HG02571 (cell line): Measurements from ENCODE around the gene PRKRA.
"Not testable (repeated sequence)": the region's sequence is repeated elsewhere in the genome, so short reads cannot be mapped to it uniquely, and the experiment has no call there.

ENCODE experiments used
- ATAC-seq: cut with Tn5 transposase; IDR thresholded peaks from one replicate; pipeline ENCODE4 v1.9.1; 2021; ENCODE audit warnings: mild to moderate bottlenecking, moderate library complexity; ENCODE audit not compliant: unreplicated experiment

PRKRA gene

GRCh38 chr2:178469219-178469849 is 18.4 kb upstream of the PRKRA start:
- no peak for ATAC-seq

- ATAC-seq = no peak
These were observed 6.5 kb upstream of the PRKRA start for GRCh38 chr2:178457390-178457886.

GRCh38 chr2:178455947-178456346 is 5.0 kb upstream of the PRKRA start:
- ATAC-seq = no peak

DNA sequence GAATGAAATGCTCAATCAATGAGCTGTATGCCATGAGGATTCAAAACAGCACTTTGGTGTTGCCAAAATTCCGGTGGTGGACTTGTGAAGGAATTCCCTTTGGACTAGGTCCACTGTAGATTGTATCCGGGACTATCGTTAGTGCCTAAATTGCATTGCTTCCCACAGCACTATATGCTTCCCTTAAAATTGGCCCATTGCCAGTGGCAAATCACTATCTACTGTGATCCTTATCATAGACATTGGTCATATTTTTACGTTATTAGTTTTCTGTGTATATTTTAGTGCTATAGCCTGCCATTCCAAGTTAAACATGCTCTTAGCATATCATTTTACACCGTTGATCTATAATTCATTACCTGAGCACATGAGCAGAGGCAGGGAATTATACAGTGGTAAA is 1.9 kb upstream of the PRKRA start:
- ATAC-seq = no peak

GRCh38 chr2:178452334-178452733 is 1.4 kb upstream of the PRKRA start:
- ATAC-seq = no peak

- ATAC-seq = peak; percentile 45
These were observed 526 bp downstream of the PRKRA start for GRCh38 chr2:178450524-178450773.

- peak; percentile 13 for ATAC-seq
These were observed 1.1 kb downstream of the PRKRA start for GRCh38 chr2:178449700-178450523.

GRCh38 chr2:178448968-178449661 is 1.9 kb downstream of the PRKRA start:
- ATAC-seq = no peak

DNA sequence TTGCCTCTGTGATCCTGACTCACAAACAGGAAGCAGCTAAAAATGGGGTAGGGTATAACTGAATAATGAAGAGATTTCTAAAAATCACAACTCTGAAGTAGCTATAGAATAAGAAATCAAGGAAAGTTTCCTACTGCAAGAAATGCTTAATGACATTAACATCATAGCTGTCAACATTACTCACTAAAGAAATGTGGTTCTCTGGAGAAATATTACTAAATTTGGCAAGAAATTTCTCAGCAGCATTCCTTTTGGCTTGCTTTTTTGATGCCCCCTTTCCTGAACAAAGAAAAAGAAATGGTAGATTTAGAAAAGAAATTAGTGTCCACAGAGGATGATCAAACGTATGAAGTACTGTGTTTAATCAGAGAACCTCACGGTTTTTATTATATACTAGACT is 9.5 kb downstream of the PRKRA start:
- ATAC-seq = no peak

DNA sequence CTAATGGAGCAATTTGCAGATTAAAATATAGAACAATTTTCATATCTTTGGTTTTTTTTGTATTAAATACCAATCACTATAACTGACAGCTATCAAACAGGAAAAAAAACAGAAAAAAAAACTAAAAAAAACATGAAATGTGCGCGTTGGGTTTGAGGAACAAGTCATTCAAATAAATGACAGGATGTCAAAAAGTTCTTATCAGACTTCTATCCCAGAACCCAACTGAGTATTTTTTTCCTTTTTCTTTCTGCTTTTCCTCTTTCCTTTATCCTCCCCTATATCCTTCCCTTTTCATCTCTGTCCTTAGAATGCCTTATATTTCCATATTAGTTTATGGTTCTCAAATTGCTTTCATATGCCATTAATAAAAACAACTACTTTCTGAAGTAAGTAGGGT is 14.3 kb downstream of the PRKRA start:
- no peak for ATAC-seq

GRCh38 chr2:178429336-178429735 is 21.6 kb downstream of the PRKRA start:
- ATAC-seq = no peak

- no peak for ATAC-seq
These were observed 22.6 kb downstream of the PRKRA start for GRCh38 chr2:178428396-178428806.

- no peak for ATAC-seq
These were observed 23.5 kb downstream of the PRKRA start for GRCh38 chr2:178427458-178427857.

DNA sequence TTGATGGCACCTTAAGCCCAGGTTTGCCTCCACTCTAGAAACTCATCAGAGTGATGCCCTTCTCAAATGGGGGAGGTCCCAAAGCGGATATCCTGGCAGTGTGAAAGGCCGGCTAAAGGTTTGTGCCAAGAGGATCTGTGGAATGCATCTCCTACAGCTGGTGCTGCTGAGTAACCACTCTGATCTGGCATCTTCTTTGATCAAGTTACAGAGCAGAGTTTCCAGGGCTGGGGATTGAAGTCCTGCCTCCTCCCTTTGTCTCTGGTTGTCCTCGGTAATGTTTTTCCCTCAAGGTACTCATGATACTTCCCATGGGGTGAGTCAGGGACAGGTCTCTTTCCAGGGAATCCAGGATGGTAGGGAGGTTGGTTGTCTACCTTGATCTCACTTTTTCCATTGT is 24.6 kb downstream of the PRKRA start:
- ATAC-seq = no peak

- no peak for ATAC-seq
These were observed 25.6 kb downstream of the PRKRA start for GRCh38 chr2:178425255-178425827.

GRCh38 chr2:178423746-178424145 is 27.2 kb downstream of the PRKRA start:
- ATAC-seq = not testable (repeated sequence)

- ATAC-seq = no peak
These were observed 28.9 kb downstream of the PRKRA start for GRCh38 chr2:178422097-178422496.

DNA sequence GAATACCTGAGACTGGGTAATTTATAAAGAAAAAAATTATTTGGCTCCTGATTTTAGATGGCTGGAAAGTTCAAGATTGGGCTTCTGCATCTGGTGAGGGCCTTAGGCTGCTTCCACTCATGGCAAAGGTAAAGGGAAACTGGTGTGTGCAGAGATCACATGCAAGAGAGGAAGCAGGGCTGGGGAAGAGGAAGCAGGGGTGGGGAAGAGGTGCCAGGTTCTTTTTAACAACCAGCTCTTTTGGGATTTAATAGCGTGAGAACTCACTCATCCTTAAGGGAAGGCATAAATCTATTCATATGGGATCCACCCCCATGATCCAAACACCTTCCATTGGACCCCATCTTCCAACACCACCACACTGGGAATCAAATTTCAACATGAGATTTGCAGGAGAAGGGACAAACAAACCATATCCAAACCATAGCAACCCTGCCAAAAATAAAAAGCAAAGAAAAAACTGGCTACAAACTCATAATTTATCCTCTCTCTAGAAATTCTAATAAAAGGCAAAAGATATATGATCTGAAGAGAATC is 30.4 kb downstream of the PRKRA start:
- ATAC-seq = no peak

DNA sequence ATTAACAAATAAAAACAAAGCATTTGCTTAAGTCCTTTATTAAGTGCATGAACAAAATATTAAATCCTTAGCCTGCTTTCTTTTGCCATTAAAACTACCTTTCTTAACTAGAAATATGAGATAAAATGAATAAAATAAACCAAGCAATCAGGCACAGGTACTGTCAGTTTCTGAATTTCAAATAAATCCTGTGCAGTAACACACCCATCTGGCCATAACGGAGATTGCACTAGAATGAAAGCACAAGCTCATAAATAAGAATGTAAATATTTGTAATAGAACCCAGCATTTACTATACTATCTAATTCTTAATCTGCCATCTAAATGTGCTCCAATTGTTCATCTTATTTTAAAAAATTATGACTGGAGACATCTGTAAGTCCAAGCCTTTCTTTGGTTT is 31.9 kb downstream of the PRKRA start:
- ATAC-seq = no peak

GRCh38 chr2:178418426-178418825 is 32.5 kb downstream of the PRKRA start:
- no peak for ATAC-seq

GRCh38 chr2:178417916-178418315 is 33.1 kb downstream of the PRKRA start:
- no peak for ATAC-seq
